ENCODE data around the gene CADM2.

- TF ChIP-seq CTCF (conservative IDR thresholded peaks at IDR 0.05) (no peak), ZFX (IDR thresholded peaks at IDR 0.05) (no peak)
Measured at GRCh38 chr3:84946240-84946639, 12.5 kb upstream of the CADM2 start.
